Inflammatory macrophage treated with lipopolysaccharide for 1 hour (primary cell): ENCODE measurements around the gene STIL.
"Not testable (repeated sequence)": the region's sequence is repeated elsewhere in the genome, so short reads cannot be mapped to it uniquely, and the experiment has no call there.

ENCODE experiments used
- DNase-seq, 2 donors: peaks; one replicate each; pipeline ENCODE4 v3.0.0-alpha.2; 2020 to 2022

Gene STIL

DNA sequence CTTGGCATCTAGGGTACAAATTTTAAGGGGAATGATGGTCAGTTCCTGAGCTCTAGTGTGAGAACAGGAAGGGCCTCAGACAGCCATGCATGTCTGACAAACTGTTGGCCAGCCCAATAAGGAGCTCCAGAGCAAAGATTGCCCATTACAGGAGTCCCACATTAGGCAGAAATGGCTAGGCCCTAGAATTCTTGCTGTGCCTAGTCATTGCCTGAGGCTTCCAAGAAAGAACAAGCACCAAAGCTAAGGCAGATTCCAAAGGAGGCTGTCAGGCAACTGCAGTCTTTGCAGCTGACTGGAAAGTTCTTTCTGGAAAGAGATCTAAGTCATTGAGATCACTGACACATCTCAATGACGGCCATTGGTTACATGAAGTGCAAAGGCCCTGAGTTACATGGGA is 3.9 kb upstream of the STIL start:
- no peak for DNase-seq

DNA sequence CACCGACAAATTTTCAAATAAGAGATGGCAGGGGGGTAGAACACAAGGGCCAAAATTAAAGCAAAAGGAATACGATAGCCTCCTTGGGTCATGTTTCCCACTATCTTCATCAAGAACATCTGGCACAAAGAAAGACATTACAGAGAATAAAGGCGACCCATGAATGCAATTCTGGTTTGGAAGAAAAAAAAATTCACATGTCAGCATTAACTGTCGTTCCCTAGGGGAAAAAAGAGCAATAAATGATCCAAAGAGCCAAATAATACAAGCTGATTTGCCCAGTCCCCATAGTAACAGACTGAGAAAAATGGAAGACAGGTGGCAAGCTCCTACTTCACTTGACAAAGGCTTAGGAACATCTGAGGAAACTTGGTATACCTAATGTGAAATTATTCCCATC is 4.5 kb downstream of the STIL start:
- DNase-seq: no peak

DNA sequence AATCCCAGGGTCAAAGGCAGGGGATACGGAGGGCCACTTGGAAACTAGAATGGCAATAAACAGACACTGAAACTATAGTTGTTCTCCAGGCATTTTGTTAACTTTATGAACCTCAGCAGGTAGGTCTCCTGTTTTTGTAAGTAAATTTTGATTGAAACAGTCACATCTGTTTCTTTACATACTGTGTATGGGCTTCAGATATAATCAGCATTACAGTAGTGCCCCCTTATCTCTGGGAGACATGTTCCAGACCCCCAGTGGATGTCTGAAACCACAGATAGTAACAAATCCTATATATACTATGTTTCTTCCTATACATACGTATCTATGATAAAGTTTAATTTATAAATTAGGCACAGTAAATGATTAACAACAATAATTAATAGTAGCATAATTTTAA is 11.5 kb downstream of the STIL start:
- no peak for DNase-seq

DNA sequence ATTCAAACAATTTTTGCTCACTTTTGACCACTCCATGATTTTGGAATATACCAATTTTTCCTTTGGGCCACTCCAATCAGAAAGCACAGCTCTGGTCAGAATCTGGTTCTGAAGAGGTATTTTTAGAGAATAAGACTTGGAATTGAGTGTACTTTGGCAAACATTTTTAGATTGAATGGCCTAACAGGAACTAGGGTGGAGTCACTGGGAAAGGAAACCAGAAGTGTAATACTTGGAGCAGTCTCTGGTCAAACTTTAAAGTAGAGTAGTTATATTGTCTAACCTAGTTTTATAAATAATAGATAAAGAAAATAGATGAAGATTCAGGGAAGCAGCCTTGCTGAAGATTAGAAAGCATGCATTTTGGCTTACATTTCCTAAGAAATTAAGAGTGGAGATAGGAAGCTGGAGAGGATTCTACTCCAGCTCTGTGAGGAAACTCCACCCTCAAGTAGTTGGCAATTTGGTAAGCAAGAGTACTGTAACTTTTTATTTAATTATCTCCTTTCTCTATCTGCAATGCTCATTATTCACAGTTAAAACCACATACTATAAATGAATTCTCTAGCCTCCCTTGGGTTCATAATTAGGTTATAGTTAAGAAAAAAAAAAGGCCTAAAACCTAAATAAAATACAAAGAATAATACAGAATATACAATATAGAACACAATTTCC is 15.8 kb downstream of the STIL start:
- peak in 1 of 2 donors; percentile 15 for DNase-seq

DNA sequence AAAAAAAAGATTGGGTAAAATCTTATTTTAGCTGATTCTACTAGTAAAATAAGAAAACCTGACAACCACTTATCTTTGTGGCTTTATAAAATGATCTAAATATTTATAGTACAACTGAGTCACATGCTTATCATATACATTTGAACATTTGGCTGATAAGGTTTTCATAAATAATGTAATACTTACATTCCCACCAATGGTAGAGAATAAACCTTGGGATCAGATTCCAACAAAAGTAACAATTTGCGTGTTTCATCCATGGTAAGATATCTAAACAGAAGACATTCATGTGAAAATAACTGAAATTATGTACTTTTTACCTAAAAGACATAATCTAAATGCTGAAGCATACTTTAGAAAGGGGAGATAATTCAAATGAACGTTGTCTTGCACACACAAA is 18.4 kb downstream of the STIL start:
- no peak for DNase-seq

DNA sequence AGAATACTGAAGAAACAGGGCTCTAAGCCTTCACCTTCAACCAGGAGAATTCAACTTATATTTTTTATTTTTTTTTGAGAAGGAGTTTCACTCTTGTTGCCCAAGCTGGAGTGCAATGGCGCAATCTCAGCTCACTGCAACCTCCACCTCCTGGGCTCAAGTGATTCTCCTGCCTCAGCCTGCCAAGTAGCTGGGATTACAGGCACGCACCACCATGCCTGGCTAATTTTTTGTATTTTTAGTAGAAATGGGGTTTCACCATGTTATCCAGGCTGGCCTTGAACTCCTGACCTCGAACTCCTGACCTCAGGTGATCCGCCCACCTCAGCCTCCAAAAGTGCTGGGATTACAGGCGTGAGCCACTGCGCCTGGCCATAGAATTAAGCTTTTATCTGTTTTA is 19.1 kb downstream of the STIL start:
- not testable (repeated sequence) for DNase-seq

DNA sequence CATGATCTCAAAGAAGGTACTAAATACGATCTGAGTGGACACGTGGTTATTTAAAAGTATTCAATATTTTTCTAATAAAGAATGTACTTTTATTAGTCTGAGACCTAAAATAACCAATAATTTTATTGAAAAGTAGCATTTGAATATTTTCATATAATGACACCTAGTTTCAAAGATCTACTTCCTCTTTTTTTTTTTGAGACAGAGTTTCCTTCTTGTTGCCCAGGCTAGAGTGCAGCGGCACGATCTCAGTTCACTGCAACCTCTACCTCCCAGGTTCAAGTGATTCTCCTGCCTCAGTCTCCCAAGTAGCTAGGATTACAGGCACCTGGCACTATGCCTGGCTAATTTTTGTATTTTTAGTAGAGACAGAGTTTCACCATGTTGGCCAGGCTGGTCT is 25.8 kb downstream of the STIL start:
- not testable (repeated sequence) for DNase-seq

DNA sequence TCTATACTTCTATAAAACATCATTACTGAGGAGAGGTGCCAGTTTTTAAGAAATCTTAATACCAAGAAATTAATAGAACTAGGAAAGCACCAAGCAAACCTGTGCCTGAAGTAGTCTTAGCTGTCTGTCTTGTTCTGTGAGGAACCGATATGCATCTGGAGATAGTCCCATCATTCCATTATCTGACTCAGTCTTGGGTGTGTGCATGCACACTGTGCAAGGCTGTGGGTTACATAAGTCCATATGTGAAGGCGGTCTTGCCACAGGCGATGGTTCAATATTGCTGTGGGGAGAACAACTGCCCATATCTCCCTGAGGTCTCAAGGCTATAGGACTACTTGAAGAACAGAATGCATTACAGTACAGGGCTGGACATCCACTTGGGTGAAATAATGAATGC is 33.8 kb downstream of the STIL start:
- DNase-seq: no peak

DNA sequence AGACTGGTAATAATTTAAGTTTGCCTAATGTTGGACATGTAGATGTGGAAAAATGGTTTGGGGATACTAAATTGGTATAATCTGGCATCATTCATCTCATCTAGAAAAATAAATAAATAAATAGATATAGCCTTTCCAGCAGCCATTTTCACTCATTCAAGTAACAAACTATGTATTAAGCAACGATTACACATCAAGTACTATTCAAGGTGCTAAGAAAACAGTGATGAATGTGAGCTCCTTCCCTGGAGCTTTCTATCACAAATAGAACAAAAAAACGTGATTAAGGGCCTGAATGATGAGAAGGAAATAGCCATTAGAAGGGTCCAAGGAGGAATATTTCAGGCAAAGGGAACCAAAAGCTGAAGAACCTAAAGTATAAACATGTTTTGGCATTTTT is 37.1 kb downstream of the STIL start:
- no peak for DNase-seq

DNA sequence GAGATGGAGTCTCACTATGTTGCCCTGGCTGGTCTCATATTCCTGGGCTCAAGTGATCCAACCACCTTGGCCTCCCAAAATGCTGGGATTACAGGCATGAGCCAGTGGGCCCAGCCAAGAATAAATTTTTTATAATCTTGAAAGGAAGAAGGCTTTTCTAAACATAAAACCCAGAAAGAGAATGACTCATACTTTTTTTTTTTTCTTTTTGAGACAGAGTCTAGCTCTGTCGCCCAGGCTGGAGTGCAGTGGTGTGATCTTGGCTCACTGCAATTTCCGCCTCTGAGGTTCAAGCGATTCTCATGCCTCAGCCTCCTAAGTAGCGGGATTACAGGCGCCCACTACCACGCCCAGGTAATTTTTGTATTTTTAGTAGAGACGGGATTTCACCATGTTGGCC is 38.1 kb downstream of the STIL start:
- DNase-seq: not testable (repeated sequence)

DNA sequence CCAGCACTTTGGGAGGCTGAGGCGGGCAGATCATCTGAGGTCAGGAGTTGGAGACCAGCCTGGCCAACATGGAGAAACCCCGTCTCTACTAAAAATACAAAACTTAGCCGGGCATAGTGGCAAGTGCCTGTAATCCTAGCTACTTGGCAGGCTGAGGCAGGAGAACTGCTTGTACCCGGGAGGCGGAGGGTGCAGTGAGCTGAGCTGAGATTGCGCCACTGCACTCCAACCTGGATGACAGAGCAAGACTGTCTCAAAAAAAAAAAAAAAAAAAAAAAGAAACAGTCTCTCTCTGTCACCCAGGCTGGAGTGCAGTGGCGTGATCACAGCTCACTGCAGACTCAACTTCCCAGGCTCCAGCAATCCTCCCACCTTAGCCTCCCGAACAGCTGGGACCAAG is 48.4 kb downstream of the STIL start:
- DNase-seq: not testable (repeated sequence)

DNA sequence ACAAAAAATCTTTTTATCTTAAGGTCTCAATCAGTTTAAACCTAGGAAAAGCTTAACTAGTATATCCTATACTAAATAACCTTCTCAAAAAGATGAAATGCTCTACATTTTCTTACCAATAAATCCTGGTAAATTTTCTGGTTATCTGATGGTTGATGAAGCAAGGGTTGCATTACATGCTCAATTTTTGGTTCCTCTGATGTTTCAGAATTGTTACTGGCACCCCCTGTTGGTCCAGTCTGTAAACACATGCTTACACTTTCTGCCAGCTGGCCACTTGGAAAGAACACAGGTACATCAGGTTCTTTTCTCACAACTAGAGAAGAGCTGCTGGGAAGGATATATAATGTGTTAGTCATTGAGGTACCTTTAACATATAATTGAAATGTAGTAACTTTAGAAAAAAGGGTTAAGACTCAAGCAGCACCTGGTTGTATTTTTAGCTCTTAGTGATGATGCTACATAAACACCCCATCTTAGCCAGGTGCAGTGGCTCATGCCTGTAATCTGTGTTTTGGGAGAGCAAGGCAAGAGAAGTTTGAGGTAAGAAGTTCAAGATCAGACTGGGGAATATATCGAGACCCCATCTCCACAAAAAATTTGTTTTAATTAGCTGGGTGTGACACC is 51.0 kb downstream of the STIL start:
- peak; percentile 25 to 80 for DNase-seq

DNA sequence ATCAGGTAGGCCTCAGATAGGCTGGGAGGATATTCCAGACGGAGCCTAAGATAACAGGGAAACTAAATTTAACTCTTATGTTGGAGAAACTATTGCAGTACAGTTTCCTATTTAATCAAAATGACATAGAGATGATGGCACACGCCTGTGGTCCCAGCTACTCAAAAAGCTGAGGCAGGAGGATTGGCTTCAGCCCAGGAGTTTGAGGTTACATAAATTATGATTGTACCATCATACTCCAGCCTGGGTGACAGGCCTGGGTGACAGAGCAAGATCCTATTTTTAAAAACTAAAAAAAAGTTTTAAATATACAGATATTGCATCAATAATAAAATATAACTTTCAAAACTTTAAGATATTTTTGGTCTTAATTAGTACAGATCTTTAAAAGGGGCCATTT is 56.7 kb downstream of the STIL start:
- no peak for DNase-seq

DNA sequence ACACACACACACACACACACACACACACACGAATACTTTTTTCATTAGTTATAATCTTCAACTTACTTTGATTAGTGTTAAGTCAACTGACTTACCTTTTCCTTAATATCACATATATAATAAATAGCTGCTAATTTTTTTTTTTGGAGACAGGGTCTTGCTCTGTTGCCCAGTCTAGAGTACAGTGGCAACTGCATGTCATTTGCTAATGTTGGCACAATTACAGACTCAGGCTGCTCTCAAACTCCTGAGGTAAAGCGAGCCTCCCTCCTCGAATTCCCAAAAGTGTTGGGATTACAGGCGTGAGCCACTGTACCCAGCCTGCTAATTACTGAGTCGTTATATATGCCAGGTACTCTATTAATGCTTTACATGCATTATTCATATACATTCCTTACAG is 61.2 kb downstream of the STIL start:
- no peak for DNase-seq

DNA sequence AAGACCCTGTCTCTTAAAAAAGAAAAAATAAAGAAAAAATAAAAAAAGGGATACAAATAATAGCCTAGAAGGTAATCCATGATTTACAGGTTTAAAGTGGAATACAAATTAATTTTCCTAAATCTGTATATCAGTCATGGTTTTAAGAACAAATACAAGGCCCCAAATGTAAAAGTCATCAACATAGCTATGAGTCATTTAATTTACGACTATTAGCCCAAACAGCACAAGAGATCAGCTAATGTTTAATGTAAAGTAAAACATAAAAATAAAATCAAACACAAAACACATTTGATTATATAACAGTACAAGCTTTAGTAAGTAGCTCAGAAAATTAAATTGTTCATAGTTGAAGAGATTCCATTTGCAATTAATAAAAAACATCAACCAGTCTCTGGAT is 61.6 kb downstream of the STIL start:
- no peak for DNase-seq

DNA sequence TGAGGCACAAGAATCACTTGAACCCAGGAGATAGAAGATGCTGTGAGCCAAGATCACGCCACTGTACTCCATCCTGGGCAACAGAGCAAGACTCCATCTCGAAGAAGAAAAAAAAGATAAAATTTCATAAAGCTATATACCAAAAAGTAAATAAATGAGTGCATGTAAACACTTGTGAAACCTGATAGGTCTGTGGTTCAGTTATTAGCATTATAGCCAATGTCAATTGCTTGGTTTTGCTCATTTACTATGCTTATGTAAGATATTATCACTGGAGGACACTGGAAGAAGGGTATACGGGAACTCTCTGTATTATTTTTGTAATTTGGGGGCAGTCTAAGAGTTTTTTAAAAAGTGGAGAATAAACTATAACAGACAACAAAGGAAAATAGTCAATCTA is 64.2 kb downstream of the STIL start:
- no peak for DNase-seq

DNA sequence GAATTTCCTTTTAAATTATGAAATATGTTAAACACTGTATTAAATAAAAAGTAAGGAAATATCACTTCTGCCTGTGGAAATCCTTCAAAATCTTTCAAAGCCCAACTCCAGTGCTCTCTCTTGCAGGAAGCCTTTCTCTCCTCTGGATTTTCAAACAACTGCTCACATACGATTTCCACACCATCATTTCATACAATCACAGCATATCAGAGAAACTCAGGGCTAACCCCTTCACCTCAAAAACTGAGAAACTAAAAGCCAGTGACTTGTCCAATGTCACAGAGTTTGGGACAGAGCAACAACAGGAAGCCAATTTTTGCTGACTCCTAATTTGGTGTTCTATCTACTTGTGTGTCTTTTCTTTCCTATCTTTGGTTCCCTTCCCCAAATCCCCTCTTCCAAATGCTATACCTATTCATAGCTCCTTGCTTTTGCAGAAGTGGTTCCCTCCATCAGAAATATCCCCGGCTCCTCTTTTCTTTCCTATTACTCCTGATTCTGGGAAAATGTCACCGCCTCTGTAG is 69.5 kb downstream of the STIL start:
- DNase-seq: no peak

DNA sequence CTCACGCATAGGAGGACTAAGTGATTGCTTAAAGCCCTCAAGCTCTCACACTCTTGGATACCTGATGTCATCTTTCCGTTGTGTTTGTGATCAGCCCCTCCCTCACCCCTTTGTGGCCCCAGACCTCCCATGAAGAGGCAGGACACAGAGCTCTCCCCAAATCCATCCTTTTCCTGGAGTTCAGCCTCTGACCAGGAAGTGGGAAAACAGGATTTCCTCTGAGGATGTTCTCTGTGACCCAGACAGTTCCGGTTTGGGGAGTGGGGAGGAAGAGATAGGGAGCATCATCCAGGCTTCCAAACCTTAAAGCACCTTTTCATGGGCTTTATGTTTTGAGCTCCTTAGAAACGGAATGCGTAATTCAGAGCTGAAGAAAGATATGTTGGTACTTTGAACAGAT is 70.0 kb downstream of the STIL start:
- no peak for DNase-seq

DNA sequence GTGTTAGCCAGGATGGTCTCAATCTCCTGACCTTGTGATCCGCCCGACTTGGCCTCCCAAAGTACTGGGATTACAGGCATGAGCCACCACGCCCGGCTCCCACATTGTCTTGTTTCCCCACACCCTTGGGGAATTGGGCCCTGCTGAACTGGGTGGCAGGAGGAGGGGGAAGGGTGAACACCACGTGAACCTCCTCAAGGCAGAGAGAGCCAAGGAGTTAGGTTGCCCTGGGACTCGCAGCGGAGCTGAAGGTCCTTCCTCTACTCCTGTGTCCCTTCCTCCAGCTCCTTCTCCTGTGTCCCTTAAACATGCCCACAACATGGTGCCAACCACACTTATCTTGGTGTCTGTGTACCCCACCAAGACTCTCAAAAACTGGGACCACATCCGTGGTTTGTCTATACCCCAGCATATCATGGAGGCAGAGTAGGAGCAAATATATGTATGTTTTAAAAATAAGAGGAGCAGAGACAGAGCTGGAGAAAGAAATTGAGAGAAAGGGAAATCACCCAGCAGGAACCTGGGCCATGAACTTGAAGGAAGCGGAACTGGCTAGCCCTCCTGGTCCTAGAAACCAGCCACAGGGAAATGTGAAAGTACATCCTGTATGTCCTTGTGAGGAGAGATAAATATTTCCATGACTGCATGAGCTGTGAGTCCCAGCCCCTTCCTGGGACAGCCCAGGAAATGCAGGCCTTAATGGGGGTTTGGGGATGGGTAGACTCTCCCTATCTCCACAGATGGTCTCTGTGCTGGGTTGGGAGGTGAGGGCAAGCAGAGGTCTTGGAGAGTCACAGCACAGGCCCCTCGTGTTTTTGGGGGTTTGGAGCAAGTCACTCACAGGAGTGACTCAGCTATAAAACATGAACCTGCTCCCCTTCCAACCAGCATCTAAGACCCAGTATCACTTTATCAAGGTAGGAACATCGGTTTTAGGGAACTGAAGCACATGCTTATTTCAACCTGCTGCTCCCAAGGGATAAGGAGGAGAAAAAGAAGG is 72.5 kb downstream of the STIL start:
- DNase-seq: no peak

DNA sequence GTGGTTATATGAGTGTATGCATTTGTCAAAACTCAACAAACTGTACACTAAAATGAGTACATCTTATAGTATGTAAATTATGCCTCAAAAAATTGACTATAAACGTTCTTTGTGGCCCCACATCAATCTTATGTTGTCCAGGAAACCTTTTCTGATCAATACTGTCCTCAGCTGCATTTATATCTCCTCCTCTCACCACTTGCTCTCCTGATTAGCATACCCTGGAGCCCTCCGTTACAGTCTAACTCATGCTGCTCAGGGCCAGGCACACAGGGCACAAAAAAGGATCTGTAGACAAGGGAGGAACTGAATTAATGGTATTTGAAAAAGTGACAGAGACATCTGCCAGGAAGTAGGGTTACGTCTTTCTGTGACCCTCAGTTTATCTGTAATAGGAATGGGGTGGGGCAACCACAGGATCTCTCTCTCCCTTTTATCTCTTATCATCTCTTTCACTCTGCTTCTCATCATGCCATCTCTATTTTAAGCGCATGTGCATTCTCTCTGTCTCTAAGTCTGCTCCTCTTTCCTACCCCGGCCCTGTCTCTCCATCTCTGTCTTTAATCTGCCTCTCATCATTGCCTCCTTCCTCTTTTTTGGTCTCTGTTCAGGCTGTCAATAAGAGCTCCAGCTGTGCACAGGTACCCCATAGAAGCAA is 74.9 kb downstream of the STIL start:
- no peak for DNase-seq

DNA sequence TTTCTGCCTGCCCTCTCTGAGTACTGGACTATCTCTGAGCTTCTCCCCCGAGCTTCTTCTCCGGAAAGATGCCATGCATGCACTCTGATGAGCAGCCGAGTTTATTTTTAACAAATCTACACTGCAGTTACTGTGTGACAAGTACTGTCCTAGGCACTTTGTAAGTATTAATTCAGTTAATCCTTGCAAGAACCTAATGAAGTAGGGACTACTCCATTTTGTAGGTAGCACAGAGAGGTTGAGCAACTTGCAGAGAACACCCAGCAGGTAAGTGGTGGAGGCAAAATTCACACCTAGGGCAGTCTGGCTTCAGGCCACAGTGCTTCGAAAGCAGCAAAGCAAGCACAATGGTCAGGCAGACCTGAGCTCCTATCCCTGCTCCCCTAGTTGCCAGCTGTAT is 78.1 kb downstream of the STIL start:
- DNase-seq: no peak

DNA sequence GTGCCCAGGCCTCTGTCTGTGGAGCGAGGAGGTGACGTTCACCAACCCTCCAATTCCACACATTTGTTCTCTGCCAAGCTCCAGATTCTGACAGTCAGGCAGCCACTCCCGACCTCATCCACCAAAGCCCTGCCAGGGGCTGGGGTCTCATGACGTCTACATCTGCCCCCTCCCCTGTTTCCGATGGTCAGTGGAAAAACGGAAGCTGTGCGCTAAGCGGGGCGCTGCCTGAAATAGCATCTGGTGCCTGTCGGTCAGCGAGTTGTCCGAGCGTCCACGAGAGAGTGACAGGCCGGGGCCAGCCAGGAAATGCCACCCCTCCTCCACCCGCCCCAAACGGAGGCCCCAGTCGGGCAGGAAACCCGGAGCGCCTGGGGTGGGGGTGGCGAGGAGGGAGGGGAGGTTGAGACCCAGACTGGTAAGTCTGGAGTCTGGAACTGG is 78.7 kb downstream of the STIL start:
- no peak for DNase-seq

DNA sequence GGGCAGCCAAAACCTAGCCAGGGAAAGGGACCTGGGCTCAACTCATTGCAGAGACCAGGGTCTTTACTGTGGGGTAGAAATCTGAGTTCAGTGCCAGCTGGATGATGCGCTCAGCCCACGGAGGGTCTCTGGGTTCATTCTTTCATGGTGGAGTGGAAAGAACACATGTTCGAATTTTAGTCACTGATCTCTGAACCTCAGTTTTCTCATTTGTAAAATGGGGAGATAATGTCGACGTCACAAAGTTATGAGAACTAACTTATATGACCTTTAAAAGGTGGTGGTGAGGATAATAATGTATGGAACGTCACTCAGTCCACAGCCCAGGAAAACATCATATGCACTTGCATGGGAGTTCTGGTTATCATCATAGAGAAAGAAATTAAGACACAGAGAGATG is 80.8 kb downstream of the STIL start:
- no peak for DNase-seq
